ENCODE data around the gene BCL2L13.
"Not testable (repeated sequence)": the region's sequence is repeated elsewhere in the genome, so short reads cannot be mapped to it uniquely, and the experiment has no call there.

Gene BCL2L13

DNA sequence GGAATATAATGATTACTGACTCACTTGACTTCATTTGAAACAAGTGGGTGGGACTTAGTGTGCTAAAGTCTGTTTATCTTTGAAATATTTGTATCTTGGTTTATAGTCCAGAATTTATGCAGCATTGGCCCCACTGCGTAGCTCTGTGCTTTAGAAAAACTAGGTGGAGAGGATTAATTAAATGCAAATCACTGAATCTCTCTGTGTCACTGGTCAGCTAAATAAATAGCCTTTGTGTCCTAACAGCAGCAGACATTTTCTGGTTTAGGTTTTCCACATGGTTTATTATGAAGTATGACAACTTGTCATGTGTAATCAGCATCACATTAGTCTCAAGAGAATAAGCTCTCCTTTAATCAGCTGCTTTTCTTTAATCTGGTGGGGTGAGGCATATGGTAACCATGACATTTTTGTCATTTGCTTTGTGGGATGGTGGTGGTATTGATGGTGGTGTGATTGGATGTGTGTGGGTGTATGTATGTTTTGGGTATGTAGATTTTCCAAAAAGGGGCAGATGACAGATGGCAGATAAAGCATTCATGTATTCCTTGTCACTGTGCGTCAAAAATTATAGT is 33.9 kb downstream of the BCL2L13 start:
- Histone ChIP-seq H3K9me3 (ENCODE audit: control insufficient read depth, insufficient read depth, low read length) (no peaks in the 10 kb centered on the region), H3K4me3 (ENCODE audit: low read depth, low read length) (no peak overlapping the region), H3K36me3 (ENCODE audit: control insufficient read depth, insufficient read depth, low read length) (no peaks in the 10 kb centered on the region), H3K9ac (ENCODE audit: low read depth, low read length) (no peak overlapping the region), H3K4me1 (ENCODE audit: control insufficient read depth, insufficient read depth, low read length) (no peaks in the 10 kb centered on the region), H3K27me3 (ENCODE audit: control insufficient read depth, insufficient read depth, low read length) (no peaks in the 10 kb centered on the region)

DNA sequence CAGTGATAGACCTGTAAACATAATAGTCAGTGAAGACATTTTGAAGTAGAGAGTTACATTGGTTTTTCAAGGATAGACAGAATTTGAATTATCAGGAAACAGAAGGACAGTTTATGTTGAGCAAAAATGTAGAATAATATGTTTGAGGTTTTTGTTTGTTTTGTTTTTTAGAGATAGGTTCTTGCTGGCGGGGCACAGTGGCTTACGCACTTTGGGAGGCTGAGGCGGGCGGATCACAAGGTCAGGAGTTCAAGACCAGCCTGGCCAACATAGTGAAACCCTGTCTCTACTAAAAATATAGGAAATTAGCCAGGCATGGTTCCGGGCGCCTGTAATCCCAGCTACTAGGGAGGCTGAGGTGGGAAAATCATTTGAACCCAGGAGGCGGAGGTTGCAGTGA is 35.6 kb downstream of the BCL2L13 start:
- peaks cover 10% of the 10 kb centered on the region for H3K4me1 ChIP-seq (ENCODE audit: control insufficient read depth, insufficient read depth, low read length)
- no peaks in the 10 kb centered on the region for H3K36me3 ChIP-seq (ENCODE audit: control insufficient read depth, insufficient read depth, low read length)
- H3K4me3 ChIP-seq (ENCODE audit: low read depth, low read length), result no peak overlapping the region
- H3K9ac ChIP-seq (ENCODE audit: low read depth, low read length), result no peak overlapping the region
- no peaks in the 10 kb centered on the region for H3K9me3 ChIP-seq (ENCODE audit: control insufficient read depth, insufficient read depth, low read length)
- no peaks in the 10 kb centered on the region for H3K27me3 ChIP-seq (ENCODE audit: control insufficient read depth, insufficient read depth, low read length)

GRCh38 chr22:17675584-17675983 is 37.0 kb downstream of the BCL2L13 start:
- no peak overlapping the region for H3K4me3 ChIP-seq (ENCODE audit: low read depth, low read length)

GRCh38 chr22:17678817-17679385 is 40.3 kb downstream of the BCL2L13 start:
- Histone ChIP-seq H3K4me1 (ENCODE audit: control insufficient read depth, insufficient read depth, low read length) (peaks cover 10% of the 10 kb centered on the region), H3K9ac (ENCODE audit: low read depth, low read length) (no peak overlapping the region), H3K9me3 (ENCODE audit: control insufficient read depth, insufficient read depth, low read length) (no peaks in the 10 kb centered on the region), H3K36me3 (ENCODE audit: control insufficient read depth, insufficient read depth, low read length) (no peaks in the 10 kb centered on the region), H3K27me3 (ENCODE audit: control insufficient read depth, insufficient read depth, low read length) (no peaks in the 10 kb centered on the region), H3K4me3 (ENCODE audit: low read depth, low read length) (no peak overlapping the region)

More at GRCh38 chr22:17675584-17675983, 37.0 kb downstream of the BCL2L13 start:
- Histone ChIP-seq H3K9me3 (ENCODE audit: control insufficient read depth, insufficient read depth, low read length) (no peaks in the 10 kb centered on the region), H3K9ac (ENCODE audit: low read depth, low read length) (no peak overlapping the region), H3K4me1 (ENCODE audit: control insufficient read depth, insufficient read depth, low read length) (peaks cover 10% of the 10 kb centered on the region), H3K27me3 (ENCODE audit: control insufficient read depth, insufficient read depth, low read length) (no peaks in the 10 kb centered on the region), H3K36me3 (ENCODE audit: control insufficient read depth, insufficient read depth, low read length) (no peaks in the 10 kb centered on the region)

DNA sequence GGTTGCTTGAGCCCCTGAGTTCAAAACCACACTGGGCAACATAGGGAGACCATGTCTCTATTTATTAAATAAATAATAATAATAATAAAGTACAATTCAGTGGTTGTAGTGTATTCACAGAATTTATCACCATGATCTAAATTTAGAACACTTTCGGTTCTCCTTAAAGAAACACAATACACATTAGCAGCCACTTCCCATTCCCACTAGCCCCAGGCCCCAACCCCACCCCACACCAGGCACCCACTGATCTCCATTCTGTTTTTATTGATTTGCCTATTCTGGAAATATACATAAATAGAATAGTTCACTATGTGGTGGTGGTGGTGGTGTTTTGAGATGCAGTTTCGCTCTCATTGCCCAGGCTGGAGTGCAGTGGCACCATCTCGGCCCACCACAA is 45.7 kb downstream of the BCL2L13 start:
- Histone ChIP-seq H3K27me3 (ENCODE audit: control insufficient read depth, insufficient read depth, low read length) (no peaks in the 10 kb centered on the region), H3K36me3 (ENCODE audit: control insufficient read depth, insufficient read depth, low read length) (no peaks in the 10 kb centered on the region), H3K4me1 (ENCODE audit: control insufficient read depth, insufficient read depth, low read length) (no peaks in the 10 kb centered on the region), H3K9me3 (ENCODE audit: control insufficient read depth, insufficient read depth, low read length) (no peaks in the 10 kb centered on the region), H3K9ac (ENCODE audit: low read depth, low read length) (no peak overlapping the region), H3K4me3 (ENCODE audit: low read depth, low read length) (no peak overlapping the region)

- no peaks in the 10 kb centered on the region for H3K9me3 ChIP-seq (ENCODE audit: control insufficient read depth, insufficient read depth, low read length)
- H3K27me3 ChIP-seq (ENCODE audit: control insufficient read depth, insufficient read depth, low read length), result no peaks in the 10 kb centered on the region
- H3K4me1 ChIP-seq (ENCODE audit: control insufficient read depth, insufficient read depth, low read length), result no peaks in the 10 kb centered on the region
- H3K36me3 ChIP-seq (ENCODE audit: control insufficient read depth, insufficient read depth, low read length), result no peaks in the 10 kb centered on the region
- H3K9ac ChIP-seq (ENCODE audit: low read depth, low read length), result no peak overlapping the region
- H3K4me3 ChIP-seq (ENCODE audit: low read depth, low read length), result no peak overlapping the region
Measured at GRCh38 chr22:17692841-17693240, 54.3 kb downstream of the BCL2L13 start.

GRCh38 chr22:17694193-17694592 is 55.6 kb downstream of the BCL2L13 start:
- Histone ChIP-seq H3K36me3 (ENCODE audit: control insufficient read depth, insufficient read depth, low read length) (no peaks in the 10 kb centered on the region), H3K9me3 (ENCODE audit: control insufficient read depth, insufficient read depth, low read length) (no peaks in the 10 kb centered on the region), H3K4me3 (ENCODE audit: low read depth, low read length) (no peak overlapping the region), H3K27me3 (ENCODE audit: control insufficient read depth, insufficient read depth, low read length) (no peaks in the 10 kb centered on the region), H3K4me1 (ENCODE audit: control insufficient read depth, insufficient read depth, low read length) (no peaks in the 10 kb centered on the region), H3K9ac (ENCODE audit: low read depth, low read length) (no peak overlapping the region)

GRCh38 chr22:17694752-17695151 is 56.2 kb downstream of the BCL2L13 start:
- Histone ChIP-seq H3K9me3 (ENCODE audit: control insufficient read depth, insufficient read depth, low read length) (no peaks in the 10 kb centered on the region), H3K9ac (ENCODE audit: low read depth, low read length) (no peak overlapping the region), H3K4me3 (ENCODE audit: low read depth, low read length) (no peak overlapping the region), H3K27me3 (ENCODE audit: control insufficient read depth, insufficient read depth, low read length) (no peaks in the 10 kb centered on the region), H3K36me3 (ENCODE audit: control insufficient read depth, insufficient read depth, low read length) (no peaks in the 10 kb centered on the region), H3K4me1 (ENCODE audit: control insufficient read depth, insufficient read depth, low read length) (peaks cover 1% of the 10 kb centered on the region)

DNA sequence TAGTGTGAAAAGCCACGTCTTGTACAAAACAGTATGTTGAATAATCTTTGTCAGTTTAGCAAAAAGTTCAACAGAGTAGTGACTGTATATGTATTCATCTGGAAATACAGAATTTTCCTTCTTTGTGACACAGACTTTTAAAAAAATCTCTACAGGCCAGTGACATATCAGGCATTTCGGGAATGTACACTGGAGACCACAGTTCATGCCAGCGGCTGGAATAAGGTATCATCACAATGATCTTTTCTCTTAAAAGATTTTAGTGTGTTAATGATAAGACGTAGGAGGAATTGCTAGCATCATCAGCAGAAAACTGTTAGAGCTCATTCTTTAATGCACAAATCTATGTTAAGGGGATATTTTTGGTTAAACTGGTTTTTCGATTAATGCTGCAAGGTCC is 57.4 kb downstream of the BCL2L13 start:
- Histone ChIP-seq H3K4me1 (ENCODE audit: control insufficient read depth, insufficient read depth, low read length) (peaks cover 14% of the 10 kb centered on the region), H3K27me3 (ENCODE audit: control insufficient read depth, insufficient read depth, low read length) (no peaks in the 10 kb centered on the region), H3K9ac (ENCODE audit: low read depth, low read length) (no peak overlapping the region), H3K4me3 (ENCODE audit: low read depth, low read length) (no peak overlapping the region), H3K9me3 (ENCODE audit: control insufficient read depth, insufficient read depth, low read length) (no peaks in the 10 kb centered on the region), H3K36me3 (ENCODE audit: control insufficient read depth, insufficient read depth, low read length) (no peaks in the 10 kb centered on the region)

GRCh38 chr22:17697196-17697595 is 58.6 kb downstream of the BCL2L13 start:
- not testable (repeated sequence) for H3K27me3 ChIP-seq (ENCODE audit: control insufficient read depth, insufficient read depth, low read length); H3K9ac ChIP-seq (ENCODE audit: low read depth, low read length); H3K36me3 ChIP-seq (ENCODE audit: control insufficient read depth, insufficient read depth, low read length); H3K9me3 ChIP-seq (ENCODE audit: control insufficient read depth, insufficient read depth, low read length); H3K4me3 ChIP-seq (ENCODE audit: low read depth, low read length)
- H3K4me1 ChIP-seq (ENCODE audit: control insufficient read depth, insufficient read depth, low read length), result peaks cover 17% of the 10 kb centered on the region

DNA sequence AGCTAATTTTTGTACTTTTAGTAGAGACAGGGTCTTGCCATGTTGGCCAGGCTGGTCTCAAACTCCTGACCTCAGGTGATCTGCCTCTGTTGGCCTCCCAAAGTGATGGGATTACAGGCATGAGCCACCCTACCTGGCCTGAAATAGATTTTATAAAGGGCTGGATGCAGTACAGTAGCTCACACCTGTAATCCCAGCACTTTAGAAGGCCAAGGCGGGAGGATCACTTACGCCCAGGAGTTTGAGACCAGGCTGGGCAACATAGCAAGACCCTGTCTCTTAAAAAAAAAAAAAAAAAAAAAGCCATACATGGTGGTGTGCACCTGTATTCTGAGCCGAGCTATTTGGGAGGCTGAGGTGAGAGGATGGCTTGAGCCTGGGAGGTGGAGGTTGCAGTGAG is 59.7 kb downstream of the BCL2L13 start:
- H3K4me3 ChIP-seq (ENCODE audit: low read depth, low read length); H3K27me3 ChIP-seq (ENCODE audit: control insufficient read depth, insufficient read depth, low read length); H3K9me3 ChIP-seq (ENCODE audit: control insufficient read depth, insufficient read depth, low read length); H3K9ac ChIP-seq (ENCODE audit: low read depth, low read length); H3K36me3 ChIP-seq (ENCODE audit: control insufficient read depth, insufficient read depth, low read length): not testable (repeated sequence)
- H3K4me1 ChIP-seq (ENCODE audit: control insufficient read depth, insufficient read depth, low read length), result peaks cover 17% of the 10 kb centered on the region

GRCh38 chr22:17698948-17699347 is 60.4 kb downstream of the BCL2L13 start:
- H3K9ac ChIP-seq (ENCODE audit: low read depth, low read length), result no peak overlapping the region
- no peaks in the 10 kb centered on the region for H3K36me3 ChIP-seq (ENCODE audit: control insufficient read depth, insufficient read depth, low read length)
- H3K9me3 ChIP-seq (ENCODE audit: control insufficient read depth, insufficient read depth, low read length), result no peaks in the 10 kb centered on the region
- no peak overlapping the region for H3K4me3 ChIP-seq (ENCODE audit: low read depth, low read length)
- peaks cover 17% of the 10 kb centered on the region for H3K4me1 ChIP-seq (ENCODE audit: control insufficient read depth, insufficient read depth, low read length)
- no peaks in the 10 kb centered on the region for H3K27me3 ChIP-seq (ENCODE audit: control insufficient read depth, insufficient read depth, low read length)
